K562 (cell line): ENCODE data around the gene ABCG1. TPM values are rescaled to one million over a fixed set of nuclear protein-coding genes. Genes with fewer than 3 reads are reported as not detected.

Experiments
- ATAC-seq: fragments of 200-7000 bp; cut with Tn5 transposase; 3 replicates; pipeline ENCODE4 v1.9.1; 2020; ENCODE audit warnings: moderate library complexity
- BruUV-seq: library from RNA; stranded (reverse); fragments of 400-500 nt; replicated peaks from 2 replicates; lab custom pipeline; 2021; lab: Mats Ljungman, UMichigan
- CTCF ChIA-PET: fragments of 300-600 bp; formaldehyde crosslinking; extraction: SDS; loops from one replicate; lab custom pipeline; 2021; ENCODE audit warnings: low intra/inter-chr PET ratio; lab: Yijun Ruan, JAX
- POLR2A ChIA-PET: fragments of 300-600, 350-650 bp; sonication (Branson Sonifier 250); formaldehyde crosslinking; extraction: SDS; loops from one replicate; lab custom pipeline; 2021; ENCODE audit warnings: antibody characterized with exemption, inconsistent platforms; lab: Yijun Ruan, JAX
- DNase-seq, 4 experiments: peaks; one replicate each; pipeline versions ENCODE4 v3.0.0 to v3.0.0-alpha.2; 2011 to 2018; ENCODE audit warnings: low spot score in 3 of 4, mixed read lengths in 3 of 4; ENCODE audit errors: extremely low read depth in 1 of 4
- FAIRE-seq: peaks from 2 replicates; lab custom pipeline; 2011; peaks lifted over from hg19 to GRCh38; lab: Jason Lieb, UNC
- H2AFZ ChIP-seq: 2 replicates; pipeline ENCODE4 v1.6.0; 2011; ENCODE audit warnings: low read depth, low read length, control low read depth, inconsistent platforms
- H3K27ac ChIP-seq: fragments of 200-600 bp; 3 replicates; pipeline ENCODE4 v1.8.0; 2011; ENCODE audit warnings: low read depth, mild to moderate bottlenecking, control low read depth, inconsistent platforms, low read length, moderate library complexity, mixed read lengths; ENCODE audit errors: extremely low read depth
- H3K27me3 ChIP-seq, 2 experiments: fragments of 300-600 bp in 1 of 2; 2 replicates in 1 of 2; 3 replicates in 1 of 2; pipeline versions ENCODE4 v1.6.0 to v1.8.0; 2011; ENCODE audit warnings: inconsistent platforms in 2 of 2, low read length in 2 of 2, mild to moderate bottlenecking in 1 of 2, mixed read lengths in 1 of 2, moderate library complexity in 1 of 2; ENCODE audit not compliant: control insufficient read depth in 2 of 2, insufficient read depth in 2 of 2
- H3K36me3 ChIP-seq: fragments of 300-600 bp; 3 replicates; pipeline ENCODE4 v1.8.0; 2011; ENCODE audit warnings: mild to moderate bottlenecking, low read length, inconsistent platforms; ENCODE audit not compliant: control insufficient read depth, insufficient read depth
- H3K4me1 ChIP-seq, 2 experiments: fragments of 200-600 bp in 1 of 2; replicated peaks in 1 of 2; 2 replicates in 1 of 2; 3 replicates in 1 of 2; pipeline versions ENCODE4 v1.5.1 to v1.8.0; 2011; ENCODE audit warnings: inconsistent platforms in 2 of 2, low read length in 2 of 2, mild to moderate bottlenecking in 1 of 2, mixed read lengths in 1 of 2, moderate library complexity in 1 of 2; ENCODE audit not compliant: control insufficient read depth in 2 of 2, insufficient read depth in 2 of 2
- H3K4me2 ChIP-seq: 2 replicates; pipeline ENCODE4 v1.6.1; 2011; ENCODE audit warnings: low read length, control low read depth, inconsistent platforms, mixed read lengths; ENCODE audit not compliant: insufficient read depth
- H3K4me3 ChIP-seq: fragments of 200-600 bp; sonication (generic), shearing (Covaris generic); 2 replicates; pipeline ENCODE4 v1.5.1; 2016; ENCODE audit warnings: control low read depth, inconsistent platforms
- H3K79me2 ChIP-seq: fragments of 200-600 bp; 3 replicates; pipeline ENCODE4 v1.8.0; 2011; ENCODE audit warnings: low read length, inconsistent platforms; ENCODE audit not compliant: control insufficient read depth, insufficient read depth
- H3K9ac ChIP-seq, 2 experiments: 2 replicates each; pipeline versions ENCODE4 v1.6.0 to v1.6.1; 2011; ENCODE audit warnings: low read depth in 2 of 2, low read length in 2 of 2, control low read depth in 1 of 2, inconsistent platforms in 1 of 2, mild to moderate bottlenecking in 1 of 2, mixed read lengths in 1 of 2; ENCODE audit not compliant: insufficient read depth in 1 of 2
- H3K9me1 ChIP-seq: one replicate; pipeline ENCODE4 v1.6.0; 2011; ENCODE audit warnings: inconsistent platforms, mild to moderate bottlenecking, low read length, moderate library complexity; ENCODE audit not compliant: control insufficient read depth, insufficient read depth
- H3K9me3 ChIP-seq: replicated peaks from 2 replicates; pipeline ENCODE4 v1.5.1; 2011; ENCODE audit warnings: low read depth, low read length, inconsistent platforms; ENCODE audit not compliant: control insufficient read depth, insufficient read depth
- H4K20me1 ChIP-seq: replicated peaks from 2 replicates; pipeline ENCODE4 v1.6.1; 2011; ENCODE audit warnings: low read length, inconsistent platforms, mixed read lengths; ENCODE audit not compliant: control insufficient read depth, insufficient read depth
- GATAD2A ChIP-seq: fragments of 450-650 bp; IDR thresholded peaks from 2 replicates; pipeline ENCODE4 v1.6.1; 2017
- L3MBTL2 ChIP-seq: fragments of 450-650 bp; IDR thresholded peaks from 2 replicates; pipeline ENCODE4 v1.6.1; 2016; ENCODE audit warnings: mild to moderate bottlenecking, moderate library complexity
- MIER1 ChIP-seq: fragments of 450-650 bp; IDR thresholded peaks from 2 replicates; pipeline ENCODE4 v1.6.1; 2016; ENCODE audit warnings: antibody characterized with exemption, mild to moderate bottlenecking, low read depth
- RBM34 ChIP-seq: fragments of 200-400 bp; formaldehyde crosslinking; IDR thresholded peaks from 2 replicates; pipeline ENCODE4 v1.6.1; 2018; ENCODE audit warnings: low read length, borderline replicate concordance; ENCODE audit not compliant: insufficient read depth
- WGBS: fragments of 100-300 bp; shearing (Covaris generic); methylation state at CpG from one replicate; pipeline ENCODE4 v1.1.6; 2016; ENCODE audit warnings: low coverage, mixed read lengths; ENCODE audit not compliant: insufficient coverage; ENCODE audit errors: missing lambda C conversion rate; 5-methylcytosine and 5-hydroxymethylcytosine counted together
- in situ Hi-C: fragments of 300-500 bp; cut with MboI; formaldehyde crosslinking; loops from 4 replicates; pipeline ENCODE4 v1.15.0; 2018; ENCODE audit warnings: inconsistent platforms, mixed read lengths
- intact Hi-C: fragments of 100-400 bp; cut with micrococcal nuclease; formaldehyde crosslinking; loops from 2 replicates; pipeline ENCODE4 v1.14.2; 2022
- polyA plus RNA-seq, 8 experiments: library from polyadenylated mRNA; depleted of rRNA in 4 of 8; stranded (reverse) in 5 of 8; unstranded in 3 of 8; fragments of >200 nt; fragmentation: Nextera tagmentation in 2 of 8; fragmentation: Illumina TruSeq in 1 of 8; extraction: Ambion mirVana in 2 of 8; extraction: Trizol in 1 of 8; gene quantifications; 2 replicates each; pipeline versions ENCODE4 v1.2.1 to v1.2.3, GENCODE V29; 2011 to 2014; ENCODE audit warnings: inconsistent platforms in 1 of 8, missing spikeins in 1 of 8
- total RNA-seq, 7 experiments: library from RNA; depleted of rRNA in 6 of 7; stranded (reverse); fragments of >200 nt in 6 of 7; fragmentation: Illumina TruSeq in 2 of 7; extraction: Trizol in 2 of 7; gene quantifications; 2 replicates each; pipeline versions ENCODE4 v1.2.1 to v1.2.3, GENCODE V29; 2011 to 2021; ENCODE audit warnings: low replicate concordance in 1 of 7

Gene ABCG1
- total and polyA plus RNA-seq, 9 of the 15 experiments (the other 6 are each of a cell fraction or from before 2014, with no cell fraction given): 0.04 to 0.09 TPM; not detected in 7

GRCh38 chr21:42191696-42192595 lies 27.0 kb upstream of the ABCG1 start:
- no TSS peak for BruUV-seq
- Histone ChIP-seq H3K9me3 (no peaks in the 10 kb centered on the region), H3K4me3 (no peak overlapping the region), H3K27ac (no peak overlapping the region), H3K36me3 (no peaks in the 10 kb centered on the region), H2AFZ (no peak overlapping the region), H3K4me1 (no peaks in the 10 kb centered on the region), H3K27me3 (peaks cover 25 to 54% of the 10 kb centered on the region in 2 experiments), H3K9ac (no peak overlapping the region), H3K4me2 (no peak overlapping the region), H3K79me2 (no peaks in the 10 kb centered on the region), H4K20me1 (no peaks in the 10 kb centered on the region), H3K9me1 (no peaks in the 10 kb centered on the region)
- CTCF ChIA-PET: no interaction called here
- intact Hi-C loops (no loop called here), in situ Hi-C loops (no loop called here)
- POLR2A ChIA-PET: interaction anchor here (0.6 kb wide), 1 partner anchor 698 kb away, joined by 3 read pairs; no protein-coding TSS in a partner anchor
- peak; percentile 69 for TF ChIP-seq L3MBTL2
- TF ChIP-seq GATAD2A: no peak
- TF ChIP-seq RBM34: no peak
- TF ChIP-seq MIER1: no peak
- no peak for DNase-seq
- FAIRE-seq: no peak
- no peak for ATAC-seq
- 2% methylated on average over 21 of the region's 21 CpGs for WGBS
